Renal pelvis (tissue), 4 donors: ENCODE results near the gene SPDYE5. TPM values are rescaled to one million over a fixed set of nuclear protein-coding genes. Genes with fewer than 3 reads are reported as not detected.

Source experiments
- DNase-seq: peaks from one replicate; pipeline ENCODE4 v3.0.0-alpha.2; 2013
- polyA plus RNA-seq, 3 donors: library from polyadenylated mRNA; unstranded; fragments of 120-200 nt; gene quantifications; one replicate each; pipeline ENCODE4 v1.2.1, GENCODE V29; 2013; ENCODE audit not compliant: insufficient read length in 3 of 3

The SPDYE5 gene
- polyA plus RNA-seq, 3 donors: 1.4 to 7.7 (median 5.7) TPM

DNA sequence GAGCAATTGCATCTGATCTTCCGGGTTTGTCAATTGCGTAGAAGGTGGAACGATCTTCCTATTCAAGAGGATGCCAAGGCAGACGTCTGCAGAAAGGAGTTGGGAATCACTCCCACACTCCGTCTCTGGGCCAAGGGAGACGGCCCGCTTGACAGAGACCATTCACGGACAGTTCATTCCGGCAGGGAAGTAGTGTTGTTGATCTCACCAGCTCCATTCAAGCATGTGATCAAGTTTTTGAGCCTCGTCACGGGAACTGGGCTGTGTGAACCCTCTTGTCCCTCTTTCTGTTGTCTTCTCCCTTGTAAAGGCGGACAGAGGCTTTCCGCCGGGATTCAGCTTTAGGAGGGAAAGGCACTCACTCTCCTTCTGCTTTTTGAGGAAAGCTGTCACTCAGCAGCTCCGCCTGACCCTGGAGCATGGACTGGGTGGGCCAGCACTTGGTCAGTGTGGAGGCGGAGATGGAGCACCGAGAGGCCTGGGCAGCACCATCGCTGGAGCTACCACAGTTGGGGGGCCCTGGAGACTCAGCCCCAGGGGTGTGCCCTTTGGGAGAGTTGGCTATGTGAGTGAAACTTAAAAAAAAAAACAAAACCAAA is 44.9 kb downstream of the SPDYE5 start:
- DNase-seq: no peak

DNA sequence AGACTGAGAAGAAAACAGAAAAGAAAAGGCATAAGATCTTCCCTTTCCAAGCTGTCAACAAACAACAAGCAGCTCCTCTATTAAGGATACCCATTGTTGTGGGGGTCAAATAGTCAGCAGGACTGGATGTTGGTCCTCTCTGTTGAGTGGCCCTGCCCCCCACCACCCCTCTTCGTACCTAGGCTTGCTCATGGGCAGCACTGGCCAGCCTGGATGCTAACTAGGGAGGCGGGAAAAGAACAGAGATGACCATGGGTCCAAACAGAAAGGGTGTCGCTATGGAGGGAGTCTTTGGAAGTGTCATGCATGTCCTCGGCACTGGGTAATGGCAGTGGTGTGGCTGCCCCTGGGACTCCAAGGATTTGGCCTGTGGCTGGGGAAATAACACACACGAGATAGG is 45.6 kb downstream of the SPDYE5 start:
- no peak for DNase-seq

DNA sequence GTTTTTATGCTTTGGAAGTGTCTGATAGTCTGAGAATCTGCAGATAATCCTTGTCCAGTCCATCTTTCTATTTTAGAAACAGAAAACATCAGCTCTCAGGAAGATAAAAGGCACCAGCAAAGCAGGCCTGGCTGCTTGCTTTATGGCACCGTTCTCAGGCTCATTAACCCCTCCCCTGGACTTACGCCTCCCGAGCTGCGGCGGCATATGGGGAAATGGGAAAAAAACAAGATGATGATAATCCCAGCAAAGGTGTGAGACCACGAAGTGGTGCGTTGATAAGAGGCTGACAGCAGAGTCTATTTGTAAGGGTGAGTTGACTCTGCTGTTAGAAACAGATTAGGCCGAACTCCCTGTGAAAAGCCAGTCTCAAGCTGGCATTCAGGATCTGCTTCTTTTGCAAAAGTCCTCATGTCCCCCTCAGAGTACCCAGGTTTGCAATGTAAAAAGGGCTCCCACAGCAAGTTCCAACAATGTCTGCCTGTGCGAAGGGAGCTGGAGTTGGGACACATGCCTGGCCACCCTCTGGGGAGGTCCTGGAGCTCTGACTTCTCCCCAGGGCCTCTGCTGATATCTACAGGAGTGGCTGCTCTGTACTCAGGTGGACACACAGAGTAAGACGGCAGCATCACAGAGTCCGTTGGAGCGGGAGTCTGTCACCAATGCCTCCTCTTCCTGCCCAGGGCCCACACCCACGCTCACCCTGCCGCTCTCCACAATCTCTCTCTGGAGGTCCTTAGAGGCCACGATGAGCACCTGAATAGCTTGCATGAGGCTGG is 54.3 kb downstream of the SPDYE5 start:
- DNase-seq: no peak

Other genes starting within 250 kb of the SPDYE5 start
- 10 to 100 TPM in 1 of 3 donors, 1 to 10 TPM in 2; 4.2 to 10.7 (median 6.7) TPM for gene TRIM73, start 96.7 kb upstream of the SPDYE5 start, polyA plus RNA-seq
- gene POM121C, start 6.0 kb upstream of the SPDYE5 start, polyA plus RNA-seq: 10 to 100 TPM; 49.5 to 67.3 (median 65.4) TPM
- gene HIP1, start 246.6 kb downstream of the SPDYE5 start, polyA plus RNA-seq: 10 to 100 TPM; 30.2 to 35.6 (median 33.1) TPM